Nasal cavity respiratory epithelium epithelial cell of viscerocranial mucosa (primary cell): ENCODE data around the gene CCDC107. TPM values are rescaled to one million over a fixed set of nuclear protein-coding genes. Genes with fewer than 3 reads are reported as not detected.

Source experiments
- total RNA-seq: library from RNA; depleted of rRNA; stranded (reverse); fragments of >200 nt; gene quantifications from 2 replicates; pipeline ENCODE4 v1.2.3, GENCODE V29; 2014

Gene CCDC107
- total RNA-seq: 6.7 and 14.4 TPM in 2 replicates

GRCh38 chr9:35658137-35658967 is at the start of gene CCDC107:
Gene CCDC107 (plus strand): TSS chr9:35658292. CDS start chr9:35658380, 88 bp downstream.

GRCh38 chr9:35618325-35618727 is 39.8 kb upstream of the CCDC107 start, which contains the start of gene CD72:
Gene CD72 (minus strand): TSS chr9:35618413. CDS start chr9:35618303, 110 bp downstream.

GRCh38 chr9:35650341-35651158 is 7.5 kb upstream of the CCDC107 start, which contains the start of gene SIT1:
Gene SIT1 (minus strand): TSS chr9:35650931. CDS start chr9:35650853, 78 bp downstream.

GRCh38 chr9:35657546-35658136 is 451 bp upstream of the CCDC107 start, which contains the start of gene RMRP:
Gene RMRP (minus strand): TSS chr9:35658019.

GRCh38 chr9:35664531-35665470 is 6.7 kb downstream of the CCDC107 start, which contains the start of gene ARHGEF39:
Gene ARHGEF39 (minus strand): TSS chr9:35665195. CDS start chr9:35665169, 26 bp downstream.

GRCh38 chr9:35673132-35674024 is 15.3 kb downstream of the CCDC107 start, which contains the start of gene CA9:
Gene CA9 (plus strand): TSS chr9:35673928. CDS start chr9:35673960, 32 bp downstream.

GRCh38 chr9:35689542-35690293 is 31.6 kb downstream of the CCDC107 start, which contains the start of gene TPM2:
Gene TPM2 (minus strand): TSS chr9:35689925. CDS start chr9:35689817, 108 bp downstream.

Other genes starting within 250 kb of the CCDC107 start
- 7.9 and 10.1 TPM in 2 replicates for gene RUSC2, start 168.2 kb upstream of the CCDC107 start, total RNA-seq
- gene TESK1, start 53.0 kb upstream of the CCDC107 start, total RNA-seq: 9.6 and 16.8 TPM in 2 replicates
- gene CD72, start 39.9 kb upstream of the CCDC107 start, total RNA-seq: 0.50 and 1.0 TPM in 2 replicates
- gene SIT1, start 7.4 kb upstream of the CCDC107 start, total RNA-seq: not detected in 2 replicates
- 18,537 and 104,493 TPM in 2 replicates for gene RMRP, start 273 bp upstream of the CCDC107 start, total RNA-seq
- gene ARHGEF39, start 6.9 kb downstream of the CCDC107 start, total RNA-seq: 0.07 and 0.34 TPM in 2 replicates
- 0.68 and 7.5 TPM in 2 replicates for gene CA9, start 15.6 kb downstream of the CCDC107 start, total RNA-seq
- 35.1 and 43.1 TPM in 2 replicates for gene TPM2, start 31.6 kb downstream of the CCDC107 start, total RNA-seq
- gene TLN1, start 73.9 kb downstream of the CCDC107 start, total RNA-seq: 83.7 and 230 TPM in 2 replicates
- gene CREB3, start 74.4 kb downstream of the CCDC107 start, total RNA-seq: 39.5 and 50.9 TPM in 2 replicates
- gene GBA2, start 90.9 kb downstream of the CCDC107 start, total RNA-seq: 36.6 and 41.6 TPM in 2 replicates
- gene RGP1, start 91.0 kb downstream of the CCDC107 start, total RNA-seq: 17.1 and 25.6 TPM in 2 replicates
- gene MSMP, start 96.0 kb downstream of the CCDC107 start, total RNA-seq: not detected in 2 replicates
- 4.1 and 15.9 TPM in 2 replicates for gene NPR2, start 133.3 kb downstream of the CCDC107 start, total RNA-seq
- 0.14 TPM in 1 of 2 replicates, not detected in the other for gene SPAG8, start 154.0 kb downstream of the CCDC107 start, total RNA-seq
- 13.0 and 21.2 TPM in 2 replicates for gene HINT2, start 156.8 kb downstream of the CCDC107 start, total RNA-seq
- not detected in 2 replicates for gene FAM221B, start 170.4 kb downstream of the CCDC107 start, total RNA-seq
- 0.68 and 5.8 TPM in 2 replicates for gene TMEM8B, start 170.9 kb downstream of the CCDC107 start, total RNA-seq
- gene OR13J1, start 212.1 kb downstream of the CCDC107 start, total RNA-seq: not detected in 2 replicates
- 0.28 and 0.34 TPM in 2 replicates for gene HRCT1, start 247.9 kb downstream of the CCDC107 start, total RNA-seq